ENCODE data around the gene GGPS1.

DNA sequence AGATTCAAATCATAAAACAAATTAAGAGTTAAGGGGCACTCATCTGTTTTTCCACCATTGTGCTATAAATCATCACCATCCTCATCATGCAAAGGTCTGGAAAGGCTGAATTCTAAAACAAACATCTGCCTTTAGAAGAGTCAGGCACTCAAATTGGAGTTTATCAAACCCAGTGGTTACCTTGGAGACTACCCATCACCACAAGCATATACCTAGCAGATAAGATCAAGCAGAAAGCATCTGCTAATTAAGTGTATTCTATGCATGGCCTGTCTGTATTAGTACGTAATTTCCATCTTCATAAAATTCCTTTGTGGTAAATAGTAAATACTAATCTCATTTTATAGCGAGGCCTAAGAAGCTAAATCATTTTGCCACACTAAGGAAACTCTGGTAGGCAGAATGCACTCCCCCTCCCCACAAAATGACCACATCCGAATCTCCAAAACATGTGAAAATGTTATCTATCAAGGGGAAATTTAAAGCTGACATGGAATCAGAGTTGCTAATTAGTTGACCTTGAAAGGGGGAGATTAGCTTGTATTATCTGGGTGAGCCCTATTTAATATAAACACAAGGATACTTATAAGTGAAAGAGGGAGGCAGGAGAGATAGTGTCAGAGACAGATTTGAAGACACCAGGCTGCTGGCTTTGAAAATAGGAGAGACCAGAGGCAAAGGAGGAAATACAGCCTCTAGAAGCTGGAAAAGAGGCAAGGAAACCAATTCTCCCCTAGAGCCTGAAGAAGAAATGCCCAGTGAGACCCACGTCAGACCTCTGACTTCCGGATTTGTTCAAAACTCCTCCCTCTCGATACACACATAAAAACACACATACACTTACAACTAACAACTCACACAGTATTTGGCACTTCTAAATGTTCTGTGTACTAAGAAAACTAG is 23.6 kb upstream of the GGPS1 start:
- TF ChIP-seq CTCF (IDR thresholded peaks at IDR 0.05), result no peak
- TF ChIP-seq EP300 (IDR thresholded peaks at IDR 0.05), result no peak
- TF ChIP-seq POLR2A (IDR thresholded peaks at IDR 0.05), result no peak
- no peak for TF ChIP-seq POLR2AphosphoS5 (IDR thresholded peaks at IDR 0.05)
